ENCODE data around the gene A2M. TPM values are rescaled to one million over a fixed set of nuclear protein-coding genes. Genes with fewer than 3 reads are reported as not detected.

A2M gene
- total RNA-seq, 2 experiments from 2014 or later: not detected

DNA sequence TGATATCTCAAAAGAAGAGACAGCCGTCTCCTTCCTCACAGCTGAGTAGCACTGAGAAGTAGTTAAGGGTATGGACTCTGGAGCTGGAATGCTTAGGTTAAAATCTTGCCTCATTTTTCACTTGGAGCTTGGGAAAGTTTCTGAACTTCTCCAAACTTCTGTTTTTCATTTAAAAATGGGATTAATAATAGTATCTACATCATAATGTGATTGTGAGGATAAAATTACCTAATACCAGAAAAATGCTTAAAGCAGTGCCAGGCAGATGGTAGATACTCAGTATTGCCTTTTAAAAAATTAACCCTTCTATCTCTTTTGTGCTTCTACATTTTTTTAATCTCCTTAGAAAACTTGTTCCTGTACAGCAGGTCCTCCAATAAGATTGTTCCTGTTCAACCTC is 63.1 kb downstream of the A2M start:
- no peaks in the 10 kb centered on the region for H3K27me3 Mint-ChIP-seq
- H3K9me3 Mint-ChIP-seq: no peaks in the 10 kb centered on the region
- DNase-seq: no peak
- H3K27ac Mint-ChIP-seq: no peak overlapping the region
- H3K4me3 Mint-ChIP-seq: no peak overlapping the region
- no peaks in the 10 kb centered on the region for H3K36me3 Mint-ChIP-seq
- H3K4me1 Mint-ChIP-seq: peaks cover 2% of the 10 kb centered on the region

- no peaks in the 10 kb centered on the region for H3K9me3 Mint-ChIP-seq
- H3K4me1 Mint-ChIP-seq: peaks cover 2% of the 10 kb centered on the region
- H3K27me3 Mint-ChIP-seq: no peaks in the 10 kb centered on the region
- DNase-seq: no peak
- no peaks in the 10 kb centered on the region for H3K36me3 Mint-ChIP-seq
- no peak overlapping the region for H3K27ac Mint-ChIP-seq
- no peak overlapping the region for H3K4me3 Mint-ChIP-seq
Measured at GRCh38 chr12:9051158-9051550, 64.6 kb downstream of the A2M start.

DNA sequence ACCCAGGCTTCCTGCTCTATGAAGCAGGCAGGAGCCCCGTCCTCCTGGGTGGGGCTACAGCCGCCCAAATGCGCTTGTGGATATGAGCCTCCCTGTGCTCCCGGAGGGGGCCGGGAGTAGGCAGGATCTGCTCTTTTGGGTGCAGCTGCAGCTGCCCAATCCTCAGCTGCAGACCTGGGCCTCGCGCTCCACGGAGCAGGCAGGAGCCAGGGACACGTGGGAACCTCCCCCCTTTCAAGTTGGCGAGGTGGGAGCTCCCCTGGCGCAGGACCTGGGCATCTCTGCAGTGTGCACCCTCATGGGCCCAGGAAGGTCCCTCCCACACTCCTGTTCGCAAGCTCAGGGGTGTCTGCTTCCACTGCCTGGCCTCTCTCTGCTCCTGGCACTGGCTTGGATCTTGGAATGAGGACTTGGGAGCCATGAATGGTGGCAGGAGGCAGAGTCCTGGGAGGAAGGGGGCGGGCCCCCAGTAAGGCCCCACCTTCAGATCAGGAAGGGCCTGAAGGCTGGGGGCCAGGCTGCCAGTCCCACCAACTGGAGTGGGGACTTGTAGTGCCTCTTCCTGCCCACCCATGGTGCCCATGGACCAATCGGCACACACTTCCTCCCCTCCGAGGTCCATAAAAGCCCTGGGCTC is 65.1 kb downstream of the A2M start:
- H3K4me3 Mint-ChIP-seq: no peak overlapping the region

DNA sequence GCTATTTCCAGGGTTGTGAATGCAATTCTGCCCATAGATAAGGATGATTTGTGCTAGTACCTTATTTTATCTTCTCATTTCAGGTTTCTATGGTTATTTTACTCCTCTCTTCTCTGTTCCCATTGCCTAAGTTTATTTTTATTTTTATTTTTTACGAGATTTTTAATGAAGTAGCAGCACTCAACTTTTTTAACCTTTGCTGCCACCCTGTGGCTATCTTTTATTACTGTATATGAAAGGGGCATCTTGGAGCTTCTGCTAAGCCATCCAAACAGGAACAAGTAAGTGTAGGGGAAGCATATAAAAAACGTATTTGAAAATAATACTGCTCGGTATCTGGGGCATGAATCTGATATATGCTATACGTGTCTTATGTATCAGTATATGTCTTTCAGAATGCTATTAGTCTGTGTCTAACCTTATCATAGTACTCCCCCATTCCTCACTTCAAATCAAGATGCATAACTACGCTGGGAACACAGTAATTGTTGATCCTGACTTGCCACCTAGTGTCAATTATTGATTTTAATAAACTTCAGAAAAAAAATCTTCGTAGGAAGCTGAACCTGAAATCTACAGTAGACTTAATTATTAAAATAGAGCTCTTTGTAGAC is 66.1 kb downstream of the A2M start:
- no peak for DNase-seq
- H3K27ac Mint-ChIP-seq: no peak overlapping the region

More for the DNA sequence above, 65.1 kb downstream of the A2M start:
- Mint-ChIP-seq H3K9me3 (peaks cover 1% of the 10 kb centered on the region), H3K36me3 (no peaks in the 10 kb centered on the region), H3K27me3 (no peaks in the 10 kb centered on the region), H3K27ac (no peak overlapping the region), H3K4me1 (peaks cover 2% of the 10 kb centered on the region)
- DNase-seq: no peak

GRCh38 chr12:9048930-9049329 is 66.8 kb downstream of the A2M start:
- Mint-ChIP-seq H3K4me1 (peaks cover 2% of the 10 kb centered on the region), H3K27ac (no peak overlapping the region), H3K27me3 (no peaks in the 10 kb centered on the region), H3K4me3 (no peak overlapping the region), H3K9me3 (peaks cover 3% of the 10 kb centered on the region), H3K36me3 (no peaks in the 10 kb centered on the region)
- DNase-seq: no peak

More for the DNA sequence above, 66.1 kb downstream of the A2M start:
- Mint-ChIP-seq H3K27me3 (no peaks in the 10 kb centered on the region), H3K4me3 (no peak overlapping the region), H3K4me1 (peaks cover 2% of the 10 kb centered on the region), H3K36me3 (no peaks in the 10 kb centered on the region), H3K9me3 (peaks cover 3% of the 10 kb centered on the region)

DNA sequence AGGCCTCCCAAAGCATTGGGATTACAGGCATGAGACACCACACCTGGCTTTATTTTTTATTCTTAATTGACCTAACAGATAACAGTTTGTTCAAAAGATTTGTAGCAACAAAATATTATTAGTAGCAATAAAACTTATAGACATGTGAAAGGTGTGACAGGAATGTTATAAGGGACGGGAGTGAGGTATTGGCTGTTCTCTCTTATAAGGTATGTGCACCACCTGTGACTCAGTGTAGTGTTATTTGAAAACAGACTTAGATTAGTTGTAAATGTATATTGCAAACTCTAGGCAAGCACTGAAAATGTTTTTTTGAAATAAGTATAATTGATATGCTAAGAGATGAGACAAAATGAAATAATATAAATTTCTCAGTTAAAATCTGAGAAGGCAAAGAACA is 68.6 kb downstream of the A2M start:
- Mint-ChIP-seq H3K4me3 (no peak overlapping the region), H3K9me3 (peaks cover 3% of the 10 kb centered on the region), H3K27me3 (no peaks in the 10 kb centered on the region), H3K4me1 (peaks cover 2% of the 10 kb centered on the region), H3K36me3 (no peaks in the 10 kb centered on the region), H3K27ac (no peak overlapping the region)
- no peak for DNase-seq

DNA sequence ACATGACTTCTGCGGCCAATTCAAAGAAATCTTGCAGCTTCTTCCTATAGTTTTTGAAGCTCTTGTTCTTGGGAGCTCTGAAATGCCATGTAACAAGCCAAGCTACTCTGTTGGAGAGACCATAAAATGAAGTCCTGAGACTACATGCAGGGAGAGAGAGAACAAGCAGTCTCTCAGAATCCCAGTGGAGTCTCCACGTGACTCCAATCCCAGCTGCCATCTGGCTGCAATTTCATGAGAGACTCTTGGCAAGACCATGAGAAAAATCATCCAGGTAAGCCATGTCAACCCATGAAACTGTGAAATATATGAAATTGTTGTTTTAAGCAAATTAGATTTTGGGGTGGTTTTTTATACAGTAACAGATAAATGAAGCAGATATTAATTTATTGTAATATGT is 72.0 kb downstream of the A2M start:
- Mint-ChIP-seq H3K4me1 (peaks cover 12% of the 10 kb centered on the region), H3K9me3 (peaks cover 3% of the 10 kb centered on the region), H3K36me3 (no peaks in the 10 kb centered on the region), H3K4me3 (no peak overlapping the region), H3K27ac (no peak overlapping the region), H3K27me3 (no peaks in the 10 kb centered on the region)
- no peak for DNase-seq

DNA sequence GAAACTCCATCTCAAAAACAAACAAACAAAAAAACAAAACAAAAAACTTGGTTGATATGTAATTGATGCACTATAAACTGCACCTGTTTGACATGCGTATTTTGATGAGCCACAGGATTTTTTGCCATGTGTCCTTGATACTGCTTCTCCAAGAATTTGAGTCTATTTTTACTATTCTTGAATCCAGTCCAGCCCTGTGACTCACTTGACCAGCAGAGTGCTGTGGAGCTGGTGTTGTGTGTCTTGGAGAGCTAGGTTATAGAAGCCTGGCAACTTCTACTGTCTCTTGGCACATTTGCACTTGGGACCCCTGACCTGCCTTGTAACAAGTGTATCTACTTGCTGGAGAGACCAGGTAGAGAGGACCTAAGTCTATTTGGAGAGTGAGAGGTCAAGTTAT is 74.4 kb downstream of the A2M start:
- Mint-ChIP-seq H3K4me3 (no peak overlapping the region), H3K27me3 (no peaks in the 10 kb centered on the region), H3K9me3 (peaks cover 3% of the 10 kb centered on the region), H3K36me3 (no peaks in the 10 kb centered on the region), H3K27ac (no peak overlapping the region), H3K4me1 (peaks cover 26% of the 10 kb centered on the region)
- DNase-seq: no peak

- H3K4me3 Mint-ChIP-seq: no peak overlapping the region
Measured at GRCh38 chr12:9040484-9041186, 75.1 kb downstream of the A2M start.

DNA sequence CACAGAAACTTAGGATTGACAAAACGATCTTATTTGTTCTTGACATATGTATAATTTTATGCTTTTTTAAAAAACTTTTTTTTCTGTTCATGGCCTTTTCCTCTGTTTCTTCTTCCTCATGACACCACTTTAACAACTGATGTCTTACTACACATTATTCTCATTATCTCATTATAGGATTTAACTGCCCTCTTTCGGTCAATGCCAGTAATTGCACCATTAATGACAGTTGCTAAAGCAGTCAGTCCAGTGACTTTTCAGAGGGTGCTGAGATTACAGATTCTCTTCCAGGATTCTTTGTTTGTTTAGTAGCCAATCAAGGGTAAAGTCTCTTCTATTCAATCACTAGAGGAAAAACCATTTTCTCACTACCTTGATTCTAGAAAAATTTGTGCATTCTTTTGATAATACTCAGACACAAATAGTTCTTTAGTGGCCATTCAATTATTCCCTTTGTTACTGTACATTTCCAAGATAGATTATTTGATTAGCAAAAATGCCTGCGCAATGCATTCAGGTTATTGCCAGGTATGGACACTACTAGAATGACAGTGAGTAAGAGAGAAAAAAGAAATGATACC is 76.2 kb downstream of the A2M start:
- Mint-ChIP-seq H3K27ac (no peak overlapping the region), H3K4me1 (peaks cover 28% of the 10 kb centered on the region), H3K27me3 (no peaks in the 10 kb centered on the region), H3K4me3 (no peak overlapping the region), H3K9me3 (peaks cover 3% of the 10 kb centered on the region), H3K36me3 (peaks cover 2% of the 10 kb centered on the region)
- DNase-seq: no peak

More at GRCh38 chr12:9040484-9041186, 75.1 kb downstream of the A2M start:
- H3K36me3 Mint-ChIP-seq: no peaks in the 10 kb centered on the region
- H3K9me3 Mint-ChIP-seq: peaks cover 1% of the 10 kb centered on the region
- H3K27ac Mint-ChIP-seq: no peak overlapping the region
- no peaks in the 10 kb centered on the region for H3K27me3 Mint-ChIP-seq
- DNase-seq: no peak
- peaks cover 28% of the 10 kb centered on the region for H3K4me1 Mint-ChIP-seq

GRCh38 chr12:9037431-9037830 is 78.3 kb downstream of the A2M start:
- Mint-ChIP-seq H3K9me3 (peaks cover 3% of the 10 kb centered on the region), H3K4me1 (peaks cover 36% of the 10 kb centered on the region), H3K36me3 (peaks cover 6% of the 10 kb centered on the region), H3K27me3 (no peaks in the 10 kb centered on the region), H3K4me3 (no peak overlapping the region), H3K27ac (no peak overlapping the region)
- no peak for DNase-seq

GRCh38 chr12:9036227-9036626 is 79.5 kb downstream of the A2M start:
- DNase-seq: no peak
- Mint-ChIP-seq H3K27ac (no peak overlapping the region), H3K4me3 (no peak overlapping the region), H3K27me3 (no peaks in the 10 kb centered on the region), H3K9me3 (peaks cover 3% of the 10 kb centered on the region), H3K4me1 (peaks cover 39% of the 10 kb centered on the region), H3K36me3 (peaks cover 6% of the 10 kb centered on the region)

GRCh38 chr12:9034095-9034494 is 81.6 kb downstream of the A2M start:
- peaks cover 35% of the 10 kb centered on the region for H3K4me1 Mint-ChIP-seq
- no peak for DNase-seq
- H3K4me3 Mint-ChIP-seq: no peak overlapping the region

DNA sequence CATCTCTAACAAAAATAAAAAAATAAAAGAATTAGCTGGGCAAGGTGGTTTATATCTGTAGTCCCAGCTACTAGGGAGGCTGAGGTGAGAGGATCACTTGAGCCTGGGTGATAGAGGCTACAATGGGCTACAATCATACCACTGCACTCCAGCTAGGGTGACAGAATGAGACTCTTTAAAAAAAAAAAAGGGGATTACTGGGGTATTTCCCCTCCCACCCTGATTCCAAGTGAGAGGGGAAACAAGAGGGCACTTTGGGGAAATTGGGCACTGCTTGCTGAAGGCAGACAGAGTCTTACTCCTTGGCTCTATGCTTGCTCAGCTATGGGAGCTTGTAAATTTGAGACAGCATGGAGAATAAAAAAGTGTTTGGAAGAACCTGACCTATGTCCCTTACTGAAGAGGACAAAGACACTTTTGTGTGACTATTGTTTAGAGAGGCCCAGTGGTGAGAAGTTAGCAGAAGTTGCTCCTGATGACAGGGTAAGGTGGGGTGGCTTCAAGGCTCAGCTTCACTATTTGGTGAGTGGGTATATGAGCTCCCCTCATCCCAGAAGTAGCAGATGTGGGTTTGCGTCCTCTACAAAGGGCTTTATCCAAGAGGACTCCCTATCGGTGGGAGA is 82.3 kb downstream of the A2M start:
- Mint-ChIP-seq H3K9me3 (peaks cover 7% of the 10 kb centered on the region), H3K27ac (no peak overlapping the region), H3K36me3 (peaks cover 12% of the 10 kb centered on the region), H3K4me1 (peaks cover 36% of the 10 kb centered on the region), H3K27me3 (no peaks in the 10 kb centered on the region), H3K4me3 (no peak overlapping the region)
- no peak for DNase-seq

More at GRCh38 chr12:9034095-9034494, 81.6 kb downstream of the A2M start:
- Mint-ChIP-seq H3K9me3 (peaks cover 3% of the 10 kb centered on the region), H3K27me3 (no peaks in the 10 kb centered on the region), H3K27ac (no peak overlapping the region), H3K36me3 (peaks cover 6% of the 10 kb centered on the region)

All from activated naive CD8-positive, alpha-beta T cell treated with anti-CD3 and anti-CD28 coated beads for 36 hours (primary cell).